ENCODE measurements around the gene OR7C1. TPM values are rescaled to one million over a fixed set of nuclear protein-coding genes. Genes with fewer than 3 reads are reported as not detected.

Gene OR7C1
- total RNA-seq (2022; extraction: Qiagen RNA extraction; ENCODE audit: low read depth), result not detected in 5 replicates

GRCh38 chr19:14835011-14835410 lies at the start of gene OR7C1, which contains the start of gene OR7A5:
TSS of gene OR7C1 (minus strand) at chr19:14835185. CDS start at chr19:14800136, 35,049 bp downstream.
TSS of gene OR7A5 (minus strand) at chr19:14835185. CDS start at chr19:14828241, 6,944 bp downstream.

DNA sequence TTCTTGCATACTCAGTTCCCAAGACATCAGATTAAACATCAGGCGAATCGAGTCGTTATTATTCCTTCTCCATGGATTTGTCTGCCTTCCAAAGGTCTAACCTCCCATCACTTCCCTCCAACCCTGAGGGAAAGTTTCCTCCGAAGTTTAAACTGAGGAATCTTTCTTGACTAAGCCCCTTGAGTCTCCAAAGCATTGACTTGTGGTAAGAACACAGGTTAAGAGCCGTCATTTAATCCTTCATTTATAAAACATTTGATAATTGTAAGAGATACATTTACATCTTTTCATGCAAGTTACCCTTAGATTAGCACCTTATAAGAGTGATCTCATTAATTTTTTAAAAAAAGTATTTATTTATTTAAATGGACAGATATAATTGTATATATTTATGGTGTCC lies 13.8 kb upstream of the OR7C1 start, which contains the start of gene OR7A10:
Gene OR7A10 (minus strand): TSS at position 101 of the 400 bp plus-strand sequence. CDS start 7,045 bp downstream, outside the sequence.

GRCh38 chr19:14778110-14778845 lies 56.7 kb downstream of the OR7C1 start, which contains the start of gene ADGRE2:
TSS of gene ADGRE2 (minus strand) at chr19:14778560. CDS start at chr19:14776756, 1,804 bp downstream.

Other genes with a start within 250 kb of the OR7C1 start
- gene ADGRE3, start 160.3 kb downstream of the OR7C1 start, total RNA-seq (2022; extraction: Qiagen RNA extraction; ENCODE audit: low read depth), result not detected in 5 replicates
- gene ZNF333, start 145.1 kb downstream of the OR7C1 start, total RNA-seq (2022; extraction: Qiagen RNA extraction; ENCODE audit: low read depth), result 2.0 to 3.7 TPM (median 3.2 TPM) in 5 replicates
- 0.42 to 0.76 TPM (median 0.59 TPM) in 5 replicates for gene ADGRE2, start 56.6 kb downstream of the OR7C1 start, total RNA-seq (2022; extraction: Qiagen RNA extraction; ENCODE audit: low read depth)
- gene OR7A5, start within 50 bp of the OR7C1 start, total RNA-seq (2022; extraction: Qiagen RNA extraction; ENCODE audit: low read depth), result not detected in 5 replicates
- not detected in 5 replicates for gene OR7A10, start 13.7 kb upstream of the OR7C1 start, total RNA-seq (2022; extraction: Qiagen RNA extraction; ENCODE audit: low read depth)
- gene OR7A17, start 50.9 kb upstream of the OR7C1 start, total RNA-seq (2022; extraction: Qiagen RNA extraction; ENCODE audit: low read depth), result not detected in 5 replicates
- not detected in 5 replicates for gene OR7C2, start 106.3 kb upstream of the OR7C1 start, total RNA-seq (2022; extraction: Qiagen RNA extraction; ENCODE audit: low read depth)
- gene SLC1A6, start 144.7 kb upstream of the OR7C1 start, total RNA-seq (2022; extraction: Qiagen RNA extraction; ENCODE audit: low read depth), result not detected in 5 replicates
- not detected in 5 replicates for gene CASP14, start 214.3 kb upstream of the OR7C1 start, total RNA-seq (2022; extraction: Qiagen RNA extraction; ENCODE audit: low read depth)
- not detected in 5 replicates for gene OR1I1, start 247.0 kb upstream of the OR7C1 start, total RNA-seq (2022; extraction: Qiagen RNA extraction; ENCODE audit: low read depth)

All from A549 treated with DMSO at 1 μM for 4 hours (cell line).